AG04449 (cell line): ENCODE data around the gene PCDH12.

Experiments used
- CTCF ChIA-PET: fragments of 350-600 bp; formaldehyde crosslinking; extraction: SDS; loops from one replicate; lab custom pipeline; 2021; ENCODE audit warnings: antibody characterized with exemption; lab: Yijun Ruan, JAX
- POLR2A ChIA-PET: fragments of 400-600, 350-600 bp; formaldehyde crosslinking; extraction: SDS; loops from one replicate; lab custom pipeline; 2020; ENCODE audit warnings: antibody characterized with exemption, inconsistent platforms; lab: Yijun Ruan, JAX
- DNase-seq: peaks from one replicate; pipeline ENCODE4 v3.0.0-alpha.2; 2010; ENCODE audit warnings: low read depth, low spot score
- H3K4me3 ChIP-seq: 2 replicates; pipeline ENCODE4 v1.5.1; 2011; ENCODE audit warnings: low read depth, mild to moderate bottlenecking, control low read depth, low read length
- TF ChIP-seq, protein P1 (sequence below): IDR thresholded peaks from one replicate; pipeline ENCODE4 v1.5.1; 2011; ENCODE audit warnings: mild to moderate bottlenecking, moderate library complexity, low read length, control low read depth, inconsistent platforms; ENCODE audit not compliant: insufficient read depth; ENCODE audit errors: missing control alignments

The PCDH12 gene

DNA sequence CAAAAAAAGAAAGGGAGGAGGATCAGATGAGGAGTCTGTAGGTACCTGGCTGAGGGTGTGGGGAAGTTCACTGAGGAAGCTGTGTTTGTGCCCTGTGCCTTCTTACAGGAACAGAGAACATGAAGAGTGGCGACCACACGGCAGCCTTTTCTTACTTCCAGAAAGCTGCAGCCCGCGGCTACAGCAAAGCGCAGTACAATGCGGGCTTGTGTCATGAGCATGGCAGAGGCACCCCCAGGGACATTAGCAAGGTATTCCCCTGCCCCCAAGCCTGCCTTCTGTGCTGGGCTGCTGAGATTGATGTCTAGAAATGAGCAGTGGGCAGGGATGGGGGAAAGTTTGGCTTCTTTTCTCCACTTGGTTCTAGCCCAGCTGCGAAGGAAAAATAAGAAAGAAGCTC is 24.9 kb downstream of the PCDH12 start:
- CTCF ChIA-PET: interaction anchor here (0.9 to 1.9 kb wide), 2 partner anchors 15 to 28 kb away, joined by 3 to 7 read pairs; no protein-coding TSS in a partner anchor
- TF ChIP-seq, protein P1, sequence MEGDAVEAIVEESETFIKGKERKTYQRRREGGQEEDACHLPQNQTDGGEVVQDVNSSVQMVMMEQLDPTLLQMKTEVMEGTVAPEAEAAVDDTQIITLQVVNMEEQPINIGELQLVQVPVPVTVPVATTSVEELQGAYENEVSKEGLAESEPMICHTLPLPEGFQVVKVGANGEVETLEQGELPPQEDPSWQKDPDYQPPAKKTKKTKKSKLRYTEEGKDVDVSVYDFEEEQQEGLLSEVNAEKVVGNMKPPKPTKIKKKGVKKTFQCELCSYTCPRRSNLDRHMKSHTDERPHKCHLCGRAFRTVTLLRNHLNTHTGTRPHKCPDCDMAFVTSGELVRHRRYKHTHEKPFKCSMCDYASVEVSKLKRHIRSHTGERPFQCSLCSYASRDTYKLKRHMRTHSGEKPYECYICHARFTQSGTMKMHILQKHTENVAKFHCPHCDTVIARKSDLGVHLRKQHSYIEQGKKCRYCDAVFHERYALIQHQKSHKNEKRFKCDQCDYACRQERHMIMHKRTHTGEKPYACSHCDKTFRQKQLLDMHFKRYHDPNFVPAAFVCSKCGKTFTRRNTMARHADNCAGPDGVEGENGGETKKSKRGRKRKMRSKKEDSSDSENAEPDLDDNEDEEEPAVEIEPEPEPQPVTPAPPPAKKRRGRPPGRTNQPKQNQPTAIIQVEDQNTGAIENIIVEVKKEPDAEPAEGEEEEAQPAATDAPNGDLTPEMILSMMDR: no peak
- POLR2A ChIA-PET: interaction anchor here (1.5 kb wide), 1 partner anchor 11 kb away, joined by 3 read pairs; no protein-coding TSS in a partner anchor
- H3K4me3 ChIP-seq: no peak overlapping the region
- DNase-seq: no peak

DNA sequence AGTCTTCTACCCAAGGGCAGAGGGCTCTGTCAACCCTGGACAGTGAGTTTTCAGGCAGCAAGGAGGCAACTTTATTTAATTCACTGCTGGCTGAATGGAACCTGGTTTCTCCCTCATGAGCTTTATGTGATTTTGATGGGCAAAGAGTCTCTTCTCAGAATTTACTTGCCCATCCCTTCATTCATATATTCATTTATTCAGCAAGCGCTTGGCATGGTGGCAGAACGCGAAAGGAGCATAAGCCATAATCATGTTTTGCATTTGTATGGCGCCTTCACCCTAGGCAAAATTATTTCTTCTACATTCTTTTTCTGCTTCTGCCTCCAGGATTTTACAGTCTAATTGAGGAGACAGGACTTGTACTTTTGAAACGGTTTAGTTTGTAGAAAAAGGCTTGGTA is 26.3 kb downstream of the PCDH12 start:
- CTCF ChIA-PET: interaction anchor here (2.4 to 3.1 kb wide), 2 partner anchors 9 to 30 kb away, joined by 9 to 13 read pairs; no protein-coding TSS in a partner anchor
- TF ChIP-seq, protein P1: no peak
- POLR2A ChIA-PET: no interaction called here
- no peak for DNase-seq
- H3K4me3 ChIP-seq: no peak overlapping the region

DNA sequence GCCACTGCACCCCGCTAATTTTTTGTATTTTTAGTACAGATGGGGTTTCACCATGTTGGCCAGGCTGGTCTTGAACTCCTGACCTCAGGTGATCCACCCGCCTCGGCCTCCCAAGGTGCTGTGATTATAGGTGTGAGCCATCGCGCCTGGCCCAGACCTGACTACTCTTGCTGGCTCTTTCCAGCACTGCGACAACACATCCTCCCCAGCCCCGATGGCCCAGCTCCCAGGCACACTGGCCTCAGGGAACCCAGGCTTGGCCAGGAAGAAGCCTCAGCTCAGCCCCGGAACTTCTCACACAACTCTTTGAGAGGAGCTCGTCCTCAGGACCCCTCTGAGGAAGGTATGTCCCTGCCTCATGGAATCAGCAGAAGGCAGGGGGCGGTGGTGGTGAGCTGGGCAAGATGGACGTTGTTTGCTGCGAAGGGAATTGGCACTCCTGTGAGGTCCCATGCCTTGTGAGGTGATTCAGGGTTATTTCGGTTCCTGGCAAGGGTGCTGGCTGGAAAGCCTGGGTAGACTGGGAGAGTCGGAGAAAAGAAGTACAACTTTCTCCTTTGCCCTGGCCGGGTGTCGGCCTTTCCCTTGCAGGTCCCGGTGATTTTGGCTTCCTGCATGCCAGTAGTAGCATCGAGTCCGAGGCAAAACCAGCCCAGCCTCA is 28.5 kb downstream of the PCDH12 start:
- CTCF ChIA-PET: interaction anchor here (0.8 to 3.1 kb wide), 4 partner anchors 11 to 50 kb away, joined by 3 to 13 read pairs (median 4); no protein-coding TSS in a partner anchor
- POLR2A ChIA-PET: no interaction called here
- no peak for DNase-seq
- H3K4me3 ChIP-seq: no peak overlapping the region
- TF ChIP-seq, protein P1: no peak

DNA sequence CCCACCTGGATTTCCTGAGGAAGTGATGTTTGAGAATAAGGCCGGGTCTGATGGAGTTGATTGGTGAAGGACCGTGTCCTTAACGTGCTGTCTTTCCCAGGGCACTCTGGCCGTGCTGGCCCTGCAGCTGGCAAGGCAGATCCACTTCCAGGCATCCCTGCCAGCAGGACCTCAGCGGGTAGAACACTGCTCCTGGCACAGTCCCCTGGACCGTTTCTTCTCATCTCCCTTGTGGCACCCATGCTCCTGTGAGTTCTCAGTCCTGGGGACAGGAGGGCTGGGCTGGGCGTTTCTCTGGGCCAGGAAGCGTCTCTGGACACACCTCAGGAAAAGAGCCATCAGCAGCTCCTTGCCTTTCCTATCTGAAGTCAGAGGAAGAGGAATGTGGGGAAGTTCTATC is 30.0 kb downstream of the PCDH12 start:
- CTCF ChIA-PET: no interaction called here
- POLR2A ChIA-PET: no interaction called here
- no peak overlapping the region for H3K4me3 ChIP-seq
- TF ChIP-seq, protein P1: no peak
- no peak for DNase-seq

DNA sequence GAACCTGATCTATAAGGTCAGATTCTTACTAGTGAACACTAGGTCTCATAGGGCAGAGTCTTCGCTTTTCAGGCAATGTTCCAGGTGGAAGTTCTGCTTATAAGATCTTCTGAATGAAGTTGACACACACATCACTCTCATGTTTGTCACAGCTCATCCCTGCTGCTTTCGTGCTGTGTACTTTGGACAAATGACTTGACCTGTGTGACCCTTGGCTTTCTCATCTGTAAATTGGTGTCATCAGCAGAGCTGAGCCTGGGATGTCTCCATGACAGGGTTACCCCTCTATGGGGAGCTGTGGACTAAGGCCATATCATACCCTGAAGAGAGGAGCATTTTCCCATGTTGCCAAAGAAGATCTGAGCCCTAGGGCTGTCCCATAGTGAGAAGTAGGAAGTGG is 31.6 kb downstream of the PCDH12 start:
- CTCF ChIA-PET: interaction anchor here (1.0 to 1.4 kb wide), 2 partner anchors 34 to 43 kb away, joined by 3 to 11 read pairs; partner anchors contain the start of gene RNF14
- POLR2A ChIA-PET: no interaction called here

More for the DNA sequence above, 31.6 kb downstream of the PCDH12 start:
- TF ChIP-seq, protein P1: no peak
- H3K4me3 ChIP-seq: no peak overlapping the region
- no peak for DNase-seq
